CD14-positive monocyte (primary cell): Measurements from ENCODE around the gene IGFN1. TPM values are rescaled to one million over a fixed set of nuclear protein-coding genes. Genes with fewer than 3 reads are reported as not detected.

Experiments used
- DNase-seq, 3 donors: peaks; one replicate each; pipeline ENCODE4 v3.0.0-alpha.2; 2011 to 2022
- H2AFZ ChIP-seq: 2 replicates; pipeline ENCODE4 v1.6.0; 2012; ENCODE audit warnings: mild to moderate bottlenecking, low read depth, low read length, inconsistent platforms; ENCODE audit not compliant: insufficient read depth, poor library complexity, severe bottlenecking
- H3K27ac ChIP-seq, 2 donors: 1 replicate in 1 of 2; 2 replicates in 1 of 2; pipeline ENCODE4 v1.5.1; 2012 to 2013; ENCODE audit warnings: low read length in 2 of 2, control low read depth in 1 of 2, inconsistent platforms in 1 of 2, low read depth in 1 of 2, mild to moderate bottlenecking in 1 of 2
- H3K27me3 ChIP-seq, 2 donors: one replicate each; pipeline versions ENCODE4 v1.6.0 to v1.6.1; 2011 to 2013; ENCODE audit warnings: low read length in 2 of 2; ENCODE audit not compliant: control insufficient read depth in 2 of 2, insufficient read depth in 2 of 2
- H3K36me3 ChIP-seq, 2 donors: replicated peaks in 1 of 2; 1 replicate in 1 of 2; 2 replicates in 1 of 2; pipeline versions ENCODE4 v1.5.1 to v1.6.1; 2012 to 2013; ENCODE audit warnings: low read length in 2 of 2, control low read depth in 1 of 2, inconsistent platforms in 1 of 2, mild to moderate bottlenecking in 1 of 2; ENCODE audit not compliant: insufficient read depth in 2 of 2, control insufficient read depth in 1 of 2
- H3K4me1 ChIP-seq, 2 donors: 1 replicate in 1 of 2; 2 replicates in 1 of 2; pipeline versions ENCODE4 v1.5.1 to v1.6.1; 2012 to 2013; ENCODE audit warnings: low read length in 2 of 2, control low read depth in 1 of 2, inconsistent platforms in 1 of 2, mild to moderate bottlenecking in 1 of 2, moderate library complexity in 1 of 2; ENCODE audit not compliant: insufficient read depth in 2 of 2, control insufficient read depth in 1 of 2
- H3K4me2 ChIP-seq: replicated peaks from 2 replicates; pipeline ENCODE3; 2012; ENCODE audit warnings: low read length, moderate library complexity, mild to moderate bottlenecking; ENCODE audit not compliant: poor library complexity, severe bottlenecking; ENCODE audit errors: extremely low read depth
- H3K4me3 ChIP-seq, 3 experiments: fragments of 200-600 bp in 1 of 3; sonication (generic) in 1 of 3; replicated peaks in 1 of 3; 1 replicate in 2 of 3; 2 replicates in 1 of 3; pipeline ENCODE4 v1.5.1; 2011 to 2013; ENCODE audit warnings: low read length in 3 of 3, mild to moderate bottlenecking in 3 of 3, control low read depth in 2 of 3, low read depth in 2 of 3, inconsistent platforms in 1 of 3, moderate library complexity in 1 of 3
- H3K79me2 ChIP-seq: 2 replicates; pipeline ENCODE4 v1.6.0; 2012; ENCODE audit warnings: mild to moderate bottlenecking, control low read depth, inconsistent platforms, low read length, moderate library complexity; ENCODE audit not compliant: insufficient read depth
- H3K9ac ChIP-seq: 2 replicates; pipeline ENCODE4 v1.6.0; 2017; ENCODE audit warnings: low read length, mild to moderate bottlenecking; ENCODE audit not compliant: insufficient read depth, poor library complexity, severe bottlenecking
- H3K9me3 ChIP-seq, 2 donors: replicated peaks in 1 of 2; 1 replicate in 1 of 2; 2 replicates in 1 of 2; pipeline versions ENCODE4 v1.5.1 to v1.6.1; 2012 to 2013; ENCODE audit warnings: low read length in 2 of 2, control low read depth in 1 of 2; ENCODE audit not compliant: control insufficient read depth in 1 of 2, insufficient read depth in 1 of 2
- H4K20me1 ChIP-seq: 2 replicates; pipeline ENCODE4 v1.6.0; 2012; ENCODE audit warnings: mild to moderate bottlenecking, low read length, control low read depth, moderate library complexity; ENCODE audit not compliant: insufficient read depth
- H3K27ac Mint-ChIP-seq, 7 donors: one replicate each; pipeline ENCODE4 v1.8.0; 2020; ENCODE audit warnings: mild to moderate bottlenecking in 7 of 7, mixed read lengths in 7 of 7, moderate library complexity in 6 of 7, inconsistent platforms in 2 of 7
- H3K27me3 Mint-ChIP-seq, 3 donors: one replicate each; pipeline ENCODE4 v1.8.0; 2021 to 2022; ENCODE audit warnings: low read depth in 3 of 3, mild to moderate bottlenecking in 3 of 3, mixed read lengths in 3 of 3, moderate library complexity in 3 of 3, inconsistent platforms in 1 of 3
- H3K36me3 Mint-ChIP-seq, 2 donors: one replicate each; pipeline ENCODE4 v1.8.0; 2020; ENCODE audit warnings: mixed read lengths in 2 of 2, inconsistent platforms in 1 of 2, mild to moderate bottlenecking in 1 of 2
- H3K4me1 Mint-ChIP-seq: one replicate; pipeline ENCODE4 v1.8.0; 2020; ENCODE audit warnings: mild to moderate bottlenecking, mixed read lengths
- H3K4me3 Mint-ChIP-seq, 2 donors: one replicate each; pipeline ENCODE4 v1.8.0; 2020; ENCODE audit warnings: mild to moderate bottlenecking in 2 of 2, mixed read lengths in 2 of 2, moderate library complexity in 1 of 2
- H3K9me3 Mint-ChIP-seq, 7 donors: one replicate each; pipeline ENCODE4 v1.8.0; 2020 to 2022; ENCODE audit warnings: mixed read lengths in 7 of 7, mild to moderate bottlenecking in 6 of 7, moderate library complexity in 6 of 7, inconsistent platforms in 2 of 7
- WGBS: methylation state at CpG from one replicate; pipeline ENCODE4 v1.1.5; 2013; ENCODE audit warnings: missing lambda C conversion rate; ENCODE audit not compliant: insufficient coverage; 5-methylcytosine and 5-hydroxymethylcytosine counted together
- intact Hi-C, 2 donors: fragments of 100-400 bp; cut with micrococcal nuclease; formaldehyde crosslinking; loops; one replicate each; pipeline versions ENCODE4 v1.15.0 to v1.15.1; 2023
- polyA plus RNA-seq, 3 donors: library from polyadenylated mRNA; depleted of rRNA in 1 of 3; unstranded in 2 of 3; stranded (reverse) in 1 of 3; fragments of 300-500 nt in 2 of 3; fragments of >200 nt in 1 of 3; fragmentation: Illumina TruSeq in 2 of 3; gene quantifications; 1 replicate in 2 of 3; 2 replicates in 1 of 3; pipeline ENCODE4 v1.2.3, GENCODE V29; 2012 to 2021
- TF ChIP-seq, protein P1 (sequence below): fragments of 200-600 bp; IDR thresholded peaks from one replicate; pipeline ENCODE4 v1.8.0; 2022; ENCODE audit warnings: antibody characterized with exemption, mild to moderate bottlenecking

IGFN1 gene
- polyA plus RNA-seq, 3 donors, result not detected

DNA sequence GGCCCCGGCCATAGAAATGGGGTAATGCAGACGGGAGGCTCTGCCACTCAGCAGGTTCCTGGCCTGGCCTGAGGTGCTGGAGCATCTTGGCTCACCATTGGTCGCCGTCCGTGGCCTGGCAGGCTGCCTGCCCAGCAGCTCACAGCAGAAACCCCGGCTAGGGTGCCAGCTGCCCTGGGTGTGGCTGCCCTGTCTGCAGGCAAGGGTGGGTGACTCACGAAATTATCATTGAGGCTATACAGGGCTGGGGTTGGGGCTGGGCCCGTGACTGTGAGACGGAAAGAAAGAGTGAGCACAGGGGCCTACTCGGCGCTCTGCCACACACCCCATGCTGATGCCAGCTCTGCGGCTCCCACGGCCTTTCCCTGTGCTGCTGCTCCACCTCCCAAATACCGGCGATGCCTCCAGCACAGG, 84.6 kb downstream of the IGFN1 start:
- Mint-ChIP-seq H3K4me1 (no peaks in the 10 kb centered on the region), H3K27ac (no peak overlapping the region), H3K4me3 (no peak overlapping the region), H3K36me3 (no peaks in the 10 kb centered on the region), H3K27me3 (peaks cover 7 to 18% (median 15%) of the 10 kb centered on the region in 3 donors), H3K9me3 (peaks cover 0 to 4% (median 0%) of the 10 kb centered on the region in 7 donors)
- H3K27me3 ChIP-seq, result peaks cover 0 to 6% of the 10 kb centered on the region in 2 donors
- no peaks in the 10 kb centered on the region for H3K36me3 ChIP-seq
- intact Hi-C loops, result no loop called here
- H3K4me1 ChIP-seq, result no peaks in the 10 kb centered on the region
- no peak overlapping the region for H3K9ac ChIP-seq
- no peak overlapping the region for H2AFZ ChIP-seq
- no peaks in the 10 kb centered on the region for H3K9me3 ChIP-seq
- TF ChIP-seq, protein P1, sequence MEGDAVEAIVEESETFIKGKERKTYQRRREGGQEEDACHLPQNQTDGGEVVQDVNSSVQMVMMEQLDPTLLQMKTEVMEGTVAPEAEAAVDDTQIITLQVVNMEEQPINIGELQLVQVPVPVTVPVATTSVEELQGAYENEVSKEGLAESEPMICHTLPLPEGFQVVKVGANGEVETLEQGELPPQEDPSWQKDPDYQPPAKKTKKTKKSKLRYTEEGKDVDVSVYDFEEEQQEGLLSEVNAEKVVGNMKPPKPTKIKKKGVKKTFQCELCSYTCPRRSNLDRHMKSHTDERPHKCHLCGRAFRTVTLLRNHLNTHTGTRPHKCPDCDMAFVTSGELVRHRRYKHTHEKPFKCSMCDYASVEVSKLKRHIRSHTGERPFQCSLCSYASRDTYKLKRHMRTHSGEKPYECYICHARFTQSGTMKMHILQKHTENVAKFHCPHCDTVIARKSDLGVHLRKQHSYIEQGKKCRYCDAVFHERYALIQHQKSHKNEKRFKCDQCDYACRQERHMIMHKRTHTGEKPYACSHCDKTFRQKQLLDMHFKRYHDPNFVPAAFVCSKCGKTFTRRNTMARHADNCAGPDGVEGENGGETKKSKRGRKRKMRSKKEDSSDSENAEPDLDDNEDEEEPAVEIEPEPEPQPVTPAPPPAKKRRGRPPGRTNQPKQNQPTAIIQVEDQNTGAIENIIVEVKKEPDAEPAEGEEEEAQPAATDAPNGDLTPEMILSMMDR, result no peak
- H3K79me2 ChIP-seq, result no peaks in the 10 kb centered on the region
- H3K27ac ChIP-seq, result no peak overlapping the region
- DNase-seq, result no peak
- no peak overlapping the region for H3K4me2 ChIP-seq
- no peaks in the 10 kb centered on the region for H4K20me1 ChIP-seq
- 88% methylated on average over 15 of the region's 15 CpGs for WGBS
- H3K4me3 ChIP-seq, result no peak overlapping the region

DNA sequence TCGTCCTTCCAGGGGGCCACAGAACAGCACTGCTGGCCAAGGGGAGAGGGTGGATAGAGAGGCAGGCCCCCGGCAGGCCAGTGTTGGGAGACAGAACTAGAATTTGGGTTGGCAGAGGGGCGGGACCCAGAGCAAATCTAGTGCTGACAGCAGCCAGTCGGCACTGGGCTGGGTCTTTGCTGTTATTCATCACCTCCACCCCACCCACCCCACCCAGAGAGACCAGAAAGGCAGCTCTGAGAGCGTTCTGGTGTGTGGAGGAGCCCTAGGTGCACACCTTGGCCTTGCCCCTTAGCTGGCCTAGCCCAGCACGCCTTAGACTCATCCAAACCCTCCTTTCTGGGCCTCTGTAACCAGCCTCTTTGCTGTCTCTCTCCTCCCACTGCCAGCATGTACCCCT, 86.3 kb downstream of the IGFN1 start:
- Mint-ChIP-seq H3K36me3 (no peaks in the 10 kb centered on the region), H3K27ac (no peak overlapping the region), H3K4me1 (no peaks in the 10 kb centered on the region), H3K27me3 (peaks cover 17 to 26% (median 26%) of the 10 kb centered on the region in 3 donors), H3K4me3 (no peak overlapping the region), H3K9me3 (peaks cover 0 to 4% (median 0%) of the 10 kb centered on the region in 7 donors)
- no peak overlapping the region for H3K9ac ChIP-seq
- no peak overlapping the region for H3K27ac ChIP-seq
- no peaks in the 10 kb centered on the region for H3K36me3 ChIP-seq
- no peaks in the 10 kb centered on the region for H3K4me1 ChIP-seq
- WGBS, result 100% methylated on average over 2 of the region's 6 CpGs
- no peaks in the 10 kb centered on the region for H3K79me2 ChIP-seq
- no peaks in the 10 kb centered on the region for H4K20me1 ChIP-seq
- TF ChIP-seq, protein P1, result no peak
- no peak for DNase-seq
- intact Hi-C loops, result no loop called here
- no peaks in the 10 kb centered on the region for H3K9me3 ChIP-seq
- H3K27me3 ChIP-seq, result peaks cover 4 to 17% of the 10 kb centered on the region in 2 donors
- H3K4me3 ChIP-seq, result no peak overlapping the region
- no peak overlapping the region for H3K4me2 ChIP-seq
- H2AFZ ChIP-seq, result no peak overlapping the region
